Duodenal mucosa (tissue), 2 donors: ENCODE measurements around the gene STRIT1.
"Not testable (repeated sequence)": the region's sequence is repeated elsewhere in the genome, so short reads cannot be mapped to it uniquely, and the experiment has no call there.

Experiments
- H3K27ac ChIP-seq: one replicate; pipeline ENCODE4 v1.7.0; 2013; ENCODE audit warnings: low read depth, low read length
- H3K27me3 ChIP-seq, 2 donors: one replicate each; pipeline ENCODE4 v1.7.0; 2013; ENCODE audit warnings: low read length in 2 of 2, control low read depth in 1 of 2; ENCODE audit not compliant: insufficient read depth in 2 of 2, control insufficient read depth in 1 of 2
- H3K36me3 ChIP-seq, 2 donors: one replicate each; pipeline ENCODE4 v1.7.0; 2013; ENCODE audit warnings: low read length in 2 of 2, control low read depth in 1 of 2; ENCODE audit not compliant: insufficient read depth in 2 of 2, control insufficient read depth in 1 of 2
- H3K4me1 ChIP-seq, 2 donors: one replicate each; pipeline ENCODE4 v1.7.0; 2013; ENCODE audit warnings: low read length in 2 of 2, control low read depth in 1 of 2; ENCODE audit not compliant: insufficient read depth in 2 of 2, control insufficient read depth in 1 of 2
- H3K4me3 ChIP-seq, 2 donors: one replicate each; pipeline ENCODE4 v1.7.0; 2013; ENCODE audit warnings: low read length in 2 of 2, low read depth in 1 of 2
- H3K9ac ChIP-seq, 2 donors: one replicate each; pipeline ENCODE4 v1.7.0; 2013; ENCODE audit warnings: low read length in 2 of 2, low read depth in 1 of 2
- H3K9me3 ChIP-seq, 2 donors: one replicate each; pipeline ENCODE4 v1.7.0; 2013; ENCODE audit warnings: low read length in 2 of 2, control low read depth in 1 of 2; ENCODE audit not compliant: control insufficient read depth in 1 of 2

The STRIT1 gene

DNA sequence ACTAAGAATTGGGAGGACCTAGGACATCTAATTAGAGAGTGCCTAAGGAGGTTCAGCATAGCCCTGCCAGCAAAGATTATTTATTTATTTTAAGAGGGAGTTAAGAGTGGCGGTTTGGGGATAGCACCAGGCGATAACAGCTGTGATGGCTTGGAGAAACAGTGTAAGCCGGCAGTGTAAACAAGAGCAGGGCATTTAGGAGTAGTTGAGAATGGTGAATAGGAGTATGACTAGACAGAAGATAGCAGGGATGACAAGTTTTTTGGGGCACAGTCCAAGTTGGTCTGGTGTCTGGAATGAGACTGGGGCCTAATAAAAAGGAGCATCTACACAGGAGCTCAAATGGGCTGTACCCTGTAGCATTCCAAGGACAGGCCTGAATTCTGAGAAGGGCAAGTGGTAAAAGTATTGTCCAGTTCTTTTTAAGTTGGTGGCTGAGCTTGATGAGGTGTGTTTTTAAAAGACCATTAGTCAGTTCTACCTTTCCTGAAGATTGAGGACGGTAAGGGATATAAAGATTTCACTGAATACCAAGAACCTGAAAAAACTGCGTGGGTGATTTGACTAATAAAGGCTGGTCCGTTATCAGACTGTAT, 18.2 kb downstream of the STRIT1 start:
- H3K27me3 ChIP-seq, H3K4me1 ChIP-seq, H3K9me3 ChIP-seq, H3K4me3 ChIP-seq, H3K36me3 ChIP-seq, H3K27ac ChIP-seq, H3K9ac ChIP-seq: not testable (repeated sequence)

DNA sequence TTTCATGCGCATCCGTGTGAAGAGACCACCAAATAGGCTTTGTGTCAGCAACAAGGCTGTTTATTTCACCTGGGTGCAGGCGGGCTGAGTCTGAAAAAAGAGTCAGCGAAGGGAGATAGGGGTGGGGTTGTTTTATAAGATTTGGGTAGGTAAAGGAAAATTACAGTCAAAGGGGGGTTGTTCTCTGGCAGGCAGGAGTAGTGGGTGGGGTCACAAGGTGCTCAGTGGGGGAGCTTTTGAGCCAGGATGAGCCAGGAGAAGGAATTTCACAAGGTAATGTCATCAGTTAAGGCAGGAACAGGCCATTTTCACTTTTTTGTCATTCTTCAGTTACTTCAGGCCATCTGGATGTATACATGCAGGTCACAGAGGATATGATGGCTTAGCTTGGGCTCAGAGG, 19.0 kb downstream of the STRIT1 start:
- H3K9me3 ChIP-seq, H3K36me3 ChIP-seq, H3K4me1 ChIP-seq, H3K9ac ChIP-seq, H3K27ac ChIP-seq, H3K27me3 ChIP-seq, H3K4me3 ChIP-seq: not testable (repeated sequence)

DNA sequence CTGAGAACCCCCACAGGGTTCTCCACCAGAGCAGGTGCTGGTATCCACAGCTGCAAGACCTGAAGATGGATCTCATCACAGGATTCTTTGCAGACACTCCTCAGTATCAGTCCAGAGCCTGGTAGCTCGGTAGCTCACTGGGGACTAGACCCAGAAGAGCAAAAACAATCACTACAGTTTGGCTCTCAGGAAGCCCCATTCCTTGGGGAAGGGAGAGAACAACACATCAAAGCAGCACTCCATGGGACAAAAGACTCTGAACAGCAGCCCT, 22.2 kb downstream of the STRIT1 start:
- Histone ChIP-seq H3K9me3 (no peaks in the 10 kb centered on the region), H3K9ac (no peak overlapping the region), H3K4me3 (no peak overlapping the region), H3K27me3 (no peaks in the 10 kb centered on the region), H3K4me1 (no peaks in the 10 kb centered on the region), H3K27ac (no peak overlapping the region), H3K36me3 (no peaks in the 10 kb centered on the region)

DNA sequence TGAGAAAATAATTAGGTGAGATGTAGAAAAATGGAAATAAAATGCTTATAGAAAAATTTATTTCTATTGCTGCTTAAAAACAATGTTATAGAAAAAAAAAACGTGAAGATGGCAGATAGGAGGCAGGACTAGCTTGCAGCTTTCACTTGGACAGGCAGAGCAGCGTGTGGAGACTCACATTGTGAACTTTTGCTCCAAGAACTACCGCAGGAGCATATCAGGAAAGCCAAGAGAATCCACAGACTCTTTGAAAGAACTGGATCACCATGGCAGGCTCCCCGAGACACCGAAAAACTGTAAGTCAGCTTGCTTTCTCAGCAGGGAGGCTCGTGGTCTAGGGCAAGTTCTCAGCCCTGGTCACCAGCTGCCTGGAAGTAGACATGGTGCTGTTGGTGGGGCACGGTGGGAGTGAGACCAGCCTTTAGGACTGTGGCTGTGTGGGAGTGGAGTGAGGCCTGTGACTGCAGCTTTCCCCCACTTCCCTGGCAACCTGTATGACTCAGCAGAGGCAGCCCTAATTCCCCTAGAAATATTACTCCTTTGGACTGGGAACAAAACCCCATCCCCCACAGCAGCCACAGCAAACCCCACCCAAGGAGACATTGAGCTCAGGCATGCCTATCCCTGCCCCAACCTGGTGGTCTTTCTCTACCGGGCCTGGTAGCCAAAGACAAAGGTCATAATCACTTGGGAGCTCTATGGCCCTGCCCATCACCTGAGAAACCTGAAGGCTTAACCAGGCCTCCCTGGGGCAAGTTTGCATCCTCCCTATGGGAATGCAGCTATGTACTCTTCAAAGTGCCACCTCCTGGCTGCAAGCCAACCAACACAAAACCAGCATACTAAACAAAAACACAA, 22.8 kb downstream of the STRIT1 start:
- Histone ChIP-seq H3K4me1 (no peaks in the 10 kb centered on the region), H3K36me3 (no peaks in the 10 kb centered on the region), H3K4me3 (no peak overlapping the region), H3K9me3 (no peaks in the 10 kb centered on the region), H3K9ac (no peak overlapping the region), H3K27me3 (no peaks in the 10 kb centered on the region), H3K27ac (no peak overlapping the region)

DNA sequence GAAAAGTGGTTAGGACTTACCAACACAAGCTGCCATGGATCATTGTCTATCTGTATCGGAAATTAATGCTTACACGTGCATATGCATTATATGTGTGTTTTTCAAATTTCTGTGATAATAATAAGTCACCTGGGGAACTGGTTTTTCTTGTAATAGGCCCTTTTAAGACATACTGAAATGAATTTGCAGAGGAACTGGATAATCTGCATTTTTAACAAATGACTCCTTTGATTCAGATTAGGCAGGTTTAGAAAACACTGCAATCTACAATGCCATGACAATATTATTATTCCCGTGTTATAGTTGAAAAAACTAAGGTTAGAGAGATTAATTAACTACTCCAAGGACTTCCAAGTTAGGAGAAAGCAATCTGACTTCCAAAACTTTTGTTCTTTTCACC, 23.4 kb downstream of the STRIT1 start:
- Histone ChIP-seq H3K9ac (no peak overlapping the region), H3K27ac (no peak overlapping the region), H3K27me3 (no peaks in the 10 kb centered on the region), H3K4me3 (no peak overlapping the region), H3K36me3 (no peaks in the 10 kb centered on the region), H3K9me3 (no peaks in the 10 kb centered on the region), H3K4me1 (no peaks in the 10 kb centered on the region)

DNA sequence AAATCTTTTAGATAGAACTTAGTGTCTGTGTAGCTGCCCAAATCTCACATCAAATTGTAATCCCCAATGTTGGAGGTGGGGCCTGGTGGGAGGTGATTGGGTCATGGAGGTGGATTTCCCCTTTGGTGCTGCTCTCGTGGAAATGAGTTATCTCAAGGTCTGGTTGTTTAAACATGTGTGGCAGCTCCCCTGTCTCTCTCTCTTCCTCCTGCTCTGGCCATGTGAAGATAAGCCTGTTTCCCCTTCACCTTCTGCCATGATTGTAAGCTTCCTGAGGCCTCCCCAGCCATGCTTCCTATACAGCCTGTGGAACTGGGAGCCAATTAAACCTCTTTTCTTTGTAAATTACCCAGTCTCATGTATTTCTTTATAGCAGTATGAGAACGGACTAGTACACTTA, 30.6 kb downstream of the STRIT1 start:
- not testable (repeated sequence) for H3K4me3 ChIP-seq, H3K27me3 ChIP-seq, H3K4me1 ChIP-seq, H3K36me3 ChIP-seq, H3K27ac ChIP-seq, H3K9me3 ChIP-seq, H3K9ac ChIP-seq

DNA sequence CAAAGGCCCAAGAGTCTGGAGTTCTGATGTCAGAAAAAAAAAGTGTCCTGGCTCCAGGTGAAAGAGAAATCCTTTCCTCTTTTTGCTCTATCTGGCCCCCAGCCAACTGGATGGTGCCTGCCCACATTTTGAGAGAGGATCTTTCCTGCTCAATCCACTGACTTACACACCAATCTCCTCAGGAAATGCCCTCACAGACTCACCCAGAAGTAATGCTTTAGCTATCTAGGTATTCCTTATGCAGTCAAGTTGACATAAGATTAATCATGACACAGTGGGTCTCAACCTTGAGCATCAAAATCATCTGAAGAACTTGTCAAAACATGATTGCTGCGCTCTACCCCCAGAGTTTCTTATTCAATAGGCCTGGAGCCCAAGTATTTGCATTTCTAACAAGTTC, 31.2 kb downstream of the STRIT1 start:
- H3K4me1 ChIP-seq: no peaks in the 10 kb centered on the region
- no peak overlapping the region for H3K4me3 ChIP-seq
- no peaks in the 10 kb centered on the region for H3K27me3 ChIP-seq
- no peak overlapping the region for H3K9ac ChIP-seq
- no peak overlapping the region for H3K27ac ChIP-seq
- no peaks in the 10 kb centered on the region for H3K36me3 ChIP-seq
- H3K9me3 ChIP-seq: no peaks in the 10 kb centered on the region

DNA sequence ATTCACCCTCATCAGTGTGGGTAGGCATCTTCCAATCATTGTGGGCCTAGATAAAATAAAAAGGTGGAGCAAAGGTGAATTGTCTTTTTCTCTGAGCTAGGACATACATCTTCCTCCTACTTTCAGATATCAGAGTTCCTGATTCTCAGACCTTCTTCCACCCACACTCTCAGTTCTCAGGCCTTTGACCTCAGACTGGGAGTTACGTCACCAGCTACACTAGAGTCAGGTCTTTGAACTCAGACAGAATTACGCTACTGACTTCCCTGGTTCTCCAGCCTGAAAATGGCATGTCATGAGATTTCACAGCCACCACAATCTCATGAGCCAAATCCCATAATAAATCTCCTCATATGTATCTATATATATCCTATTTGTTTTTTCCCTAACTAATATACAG, 39.0 kb downstream of the STRIT1 start:
- H3K36me3 ChIP-seq: no peaks in the 10 kb centered on the region
- no peaks in the 10 kb centered on the region for H3K4me1 ChIP-seq
- no peaks in the 10 kb centered on the region for H3K27me3 ChIP-seq

DNA sequence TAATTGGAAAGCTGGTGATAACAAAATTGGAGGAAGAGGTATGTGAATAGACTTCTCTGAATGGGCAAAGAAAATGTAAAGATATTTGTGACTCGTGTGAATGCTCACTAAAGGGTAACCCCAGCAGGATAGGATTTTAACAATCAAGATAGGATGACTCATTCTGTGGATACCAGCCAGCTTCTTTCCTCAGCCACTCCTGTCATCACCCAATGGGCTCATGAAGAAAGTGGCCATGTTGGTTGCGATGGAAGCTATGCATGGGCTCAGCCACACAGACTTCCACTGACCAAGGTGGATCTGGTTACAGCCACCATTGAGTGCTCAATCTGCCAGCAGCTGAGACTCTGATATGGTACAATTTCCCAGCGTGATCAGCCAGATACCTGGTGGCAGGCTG, 40.9 kb downstream of the STRIT1 start:
- Histone ChIP-seq H3K4me3 (no peak overlapping the region), H3K4me1 (no peaks in the 10 kb centered on the region), H3K27ac (no peak overlapping the region), H3K36me3 (no peaks in the 10 kb centered on the region), H3K9me3 (no peaks in the 10 kb centered on the region), H3K27me3 (no peaks in the 10 kb centered on the region), H3K9ac (no peak overlapping the region)

More for the DNA sequence above, 39.0 kb downstream of the STRIT1 start:
- H3K4me3 ChIP-seq: no peak overlapping the region
- H3K9me3 ChIP-seq: no peaks in the 10 kb centered on the region
- no peak overlapping the region for H3K27ac ChIP-seq
- H3K9ac ChIP-seq: no peak overlapping the region

DNA sequence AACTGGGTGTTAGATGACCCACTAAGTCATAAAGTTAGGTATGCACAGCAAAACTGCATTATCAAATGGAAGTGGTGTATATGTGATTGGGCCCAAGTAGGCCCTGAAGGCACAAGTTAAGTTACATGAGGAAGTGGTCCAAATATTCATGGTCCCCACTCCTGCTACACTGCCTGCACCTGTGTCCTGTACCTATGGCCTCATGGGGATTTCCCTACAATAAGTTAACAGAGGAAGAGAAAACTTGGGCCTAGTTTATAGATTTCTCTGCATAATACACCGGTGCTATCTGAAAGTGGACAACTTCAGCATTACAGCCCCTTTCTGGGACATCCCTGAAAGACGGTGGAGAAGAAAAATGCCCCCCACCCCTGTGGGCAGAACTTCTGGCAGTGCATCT, 41.5 kb downstream of the STRIT1 start:
- Histone ChIP-seq H3K36me3 (no peaks in the 10 kb centered on the region), H3K27ac (no peak overlapping the region), H3K9ac (no peak overlapping the region), H3K4me3 (no peak overlapping the region), H3K27me3 (no peaks in the 10 kb centered on the region), H3K4me1 (no peaks in the 10 kb centered on the region), H3K9me3 (no peaks in the 10 kb centered on the region)
